HG03066 (cell line): ENCODE data around the gene SF3B6.
"Not testable (repeated sequence)": the region's sequence is repeated elsewhere in the genome, so short reads cannot be mapped to it uniquely, and the experiment has no call there.

Experiments used
- ATAC-seq: cut with Tn5 transposase; IDR thresholded peaks from one replicate; pipeline ENCODE4 v1.9.1; 2021; ENCODE audit warnings: low read depth; ENCODE audit not compliant: unreplicated experiment

The SF3B6 gene, protein sequence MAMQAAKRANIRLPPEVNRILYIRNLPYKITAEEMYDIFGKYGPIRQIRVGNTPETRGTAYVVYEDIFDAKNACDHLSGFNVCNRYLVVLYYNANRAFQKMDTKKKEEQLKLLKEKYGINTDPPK

DNA sequence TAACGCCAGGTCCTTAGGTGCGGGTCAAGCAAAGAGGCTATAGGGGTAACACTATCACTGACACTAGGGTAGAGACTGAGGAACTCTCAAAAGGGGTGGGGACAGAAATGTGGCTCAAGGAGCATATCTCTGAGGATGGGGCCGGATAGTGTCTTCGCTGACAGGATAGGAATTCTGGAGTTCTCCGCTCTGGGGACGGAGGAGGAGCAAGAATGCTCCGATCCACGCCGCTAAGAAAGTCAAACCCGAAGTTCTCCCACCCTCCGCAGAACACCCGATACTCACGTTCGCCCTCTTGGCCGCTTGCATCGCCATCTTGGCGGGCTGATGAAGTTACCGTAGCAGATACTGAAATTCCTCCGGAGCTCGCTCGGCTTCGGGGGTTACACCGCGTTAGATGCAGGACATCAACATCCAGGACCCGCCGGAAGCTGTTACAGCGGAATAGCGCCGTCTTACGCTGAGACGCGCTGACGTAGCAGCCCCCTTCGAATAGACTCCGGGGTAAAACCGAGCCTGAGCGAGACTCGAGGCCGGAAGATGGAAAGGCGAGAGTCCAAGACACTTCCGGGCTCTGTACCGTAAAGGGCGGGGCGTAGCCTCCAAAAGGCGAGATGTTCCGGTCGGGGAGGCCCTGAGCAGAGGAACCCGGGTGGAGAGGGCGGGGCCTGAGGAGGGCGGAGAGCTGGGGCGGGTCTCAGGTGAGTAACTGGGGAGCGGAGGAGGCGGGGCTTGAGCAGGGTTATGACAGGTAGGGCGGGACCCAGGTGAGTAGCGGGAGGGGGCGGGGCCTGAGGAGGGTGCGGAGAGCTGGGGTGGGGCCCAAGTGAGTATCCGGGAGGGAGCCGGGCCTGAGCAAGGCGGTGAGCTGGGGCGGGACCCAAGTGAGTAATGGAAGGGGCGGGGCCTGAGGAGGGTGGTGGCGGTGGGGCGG is at the start of gene SF3B6:
Gene SF3B6 (minus strand): TSS at position 412 of the 934 bp plus-strand sequence. CDS start 97 bp downstream, at position 315.
- peak; percentile 95 for ATAC-seq

DNA sequence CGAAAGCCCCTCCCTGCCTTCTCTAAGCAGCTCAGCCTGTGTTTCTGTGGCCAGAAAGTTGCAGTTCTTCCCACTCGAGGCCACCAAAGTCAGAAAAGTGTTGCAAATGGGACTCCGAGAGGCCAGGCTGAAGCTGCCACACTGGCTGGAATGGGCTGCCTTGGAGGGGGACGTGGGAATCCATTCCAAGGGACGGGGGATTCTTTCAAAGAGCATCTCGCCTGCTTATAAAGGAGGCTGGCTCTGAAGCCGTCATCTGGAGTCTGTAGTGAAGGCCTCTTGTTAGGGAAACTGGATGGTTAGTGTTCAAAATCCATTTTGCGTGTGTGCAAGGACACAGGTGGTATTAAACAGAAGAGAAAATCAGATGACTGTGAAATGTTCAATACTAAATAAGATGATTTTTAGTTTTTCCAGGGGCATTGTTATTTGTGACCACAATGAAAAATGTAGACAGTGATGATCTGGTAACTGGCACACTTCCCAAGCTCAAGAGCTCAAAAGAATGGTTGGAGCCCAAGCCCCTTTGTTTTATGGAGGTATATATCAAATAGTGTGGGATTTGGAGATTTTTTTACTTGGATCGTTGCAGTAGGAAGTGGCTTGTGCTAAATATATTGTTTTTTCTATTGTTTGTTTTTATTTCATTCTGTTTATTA is 47.9 kb upstream of the SF3B6 start:
- ATAC-seq, result no peak

DNA sequence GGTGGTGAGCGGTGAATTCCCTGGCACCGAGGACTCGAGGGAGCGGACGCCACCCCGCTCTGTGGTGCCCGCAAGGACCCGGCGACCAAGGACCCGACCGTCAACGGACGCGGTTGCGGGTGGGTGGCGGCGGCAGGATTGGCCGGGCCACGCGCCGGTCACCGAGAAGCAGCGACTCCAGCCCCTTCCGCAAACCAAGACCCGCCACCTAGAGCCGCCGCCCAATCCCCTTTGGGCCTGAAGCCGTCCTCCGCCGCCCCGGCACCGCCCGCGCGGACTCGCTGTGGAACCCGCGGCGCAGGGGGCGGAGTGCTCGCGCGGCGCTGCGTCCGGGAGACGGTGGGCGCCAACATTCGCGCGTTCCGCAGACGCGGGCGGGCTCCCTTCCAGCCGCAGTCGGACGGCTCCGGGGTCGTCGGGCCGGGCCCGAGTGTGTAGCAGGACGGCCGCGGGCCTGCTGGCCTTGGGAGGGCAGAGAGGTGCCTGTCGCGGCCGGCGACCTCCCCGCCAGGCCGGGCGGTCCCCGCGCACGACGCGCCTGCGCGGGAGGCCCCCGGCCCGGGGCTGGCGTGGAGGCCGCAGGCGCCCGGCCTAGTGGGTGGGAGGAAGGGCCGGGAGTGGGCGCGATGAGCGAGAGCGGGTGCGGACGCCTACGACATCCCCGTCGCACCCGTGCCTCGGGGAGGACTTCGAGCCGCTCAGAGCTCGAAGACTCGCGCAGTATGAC is 47.2 kb upstream of the SF3B6 start, which contains the start of the genes FAM228B and PFN4:
Gene FAM228B (plus strand): TSS at position 275 of the 727 bp plus-strand sequence. CDS start 893 bp downstream, outside the sequence.
Gene PFN4 (minus strand): TSS at position 140 of the 727 bp plus-strand sequence. CDS start 799 bp downstream, outside the sequence.
- ATAC-seq, result peak; percentile 94

DNA sequence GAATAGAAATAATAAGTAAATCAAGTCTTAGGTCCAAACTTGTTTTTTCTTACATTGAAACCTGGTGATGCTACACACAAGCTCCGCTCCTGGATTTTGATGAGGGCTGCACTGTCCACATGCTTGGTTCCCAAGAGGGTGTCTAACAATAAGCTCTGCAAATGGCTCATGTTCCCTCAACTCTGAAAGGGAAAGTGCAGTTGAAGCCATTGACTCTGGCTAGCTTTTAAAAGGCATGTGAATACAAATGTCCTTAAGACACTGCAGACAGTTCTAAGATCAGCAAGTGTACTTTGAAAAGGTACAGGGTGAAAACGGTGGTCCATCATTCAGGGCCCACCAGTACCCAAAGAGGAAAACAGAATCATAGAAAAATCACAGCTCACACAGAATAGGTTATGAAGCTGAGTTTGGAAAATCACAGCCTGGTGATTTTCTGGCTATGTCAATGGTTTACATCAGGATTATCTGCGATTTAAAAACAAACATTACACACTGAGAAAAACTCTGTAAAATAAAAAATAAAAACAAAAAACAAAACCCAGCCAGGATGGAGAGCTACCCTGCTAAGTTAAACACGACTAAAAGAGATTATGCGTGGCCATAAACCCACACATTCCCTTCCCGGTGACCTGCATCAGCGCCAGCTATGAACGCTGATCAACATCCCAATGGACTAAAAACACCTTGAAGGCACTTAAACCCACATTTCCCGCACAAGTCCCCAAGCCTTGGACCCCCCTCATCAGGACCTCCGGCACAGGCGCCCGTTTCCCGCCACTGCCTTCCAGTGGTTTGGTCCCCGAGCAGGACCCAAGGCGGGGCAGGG is 46.5 kb upstream of the SF3B6 start:
- ATAC-seq, result no peak

DNA sequence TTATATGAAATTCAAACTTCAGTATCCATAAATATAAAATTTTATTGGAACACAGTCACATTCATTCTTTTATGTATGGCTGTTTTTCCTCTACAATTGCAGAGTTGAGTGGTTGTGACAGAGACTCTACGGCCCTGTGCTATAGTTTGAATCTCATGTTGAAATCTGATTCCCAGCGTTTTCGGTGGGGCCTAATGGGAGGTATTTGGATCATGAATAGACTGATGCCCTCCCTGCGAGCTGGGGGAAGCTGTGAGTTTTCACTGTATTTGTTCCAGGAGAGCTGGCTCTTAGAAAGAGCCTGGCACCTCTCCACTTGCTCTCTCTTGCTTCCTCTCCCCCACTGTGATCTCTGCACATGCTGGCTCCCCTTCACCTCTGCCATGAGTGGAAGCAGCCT is 45.3 kb upstream of the SF3B6 start:
- no peak for ATAC-seq

GRCh38 chr2:24121066-24121465 is 44.9 kb upstream of the SF3B6 start:
- ATAC-seq, result no peak

DNA sequence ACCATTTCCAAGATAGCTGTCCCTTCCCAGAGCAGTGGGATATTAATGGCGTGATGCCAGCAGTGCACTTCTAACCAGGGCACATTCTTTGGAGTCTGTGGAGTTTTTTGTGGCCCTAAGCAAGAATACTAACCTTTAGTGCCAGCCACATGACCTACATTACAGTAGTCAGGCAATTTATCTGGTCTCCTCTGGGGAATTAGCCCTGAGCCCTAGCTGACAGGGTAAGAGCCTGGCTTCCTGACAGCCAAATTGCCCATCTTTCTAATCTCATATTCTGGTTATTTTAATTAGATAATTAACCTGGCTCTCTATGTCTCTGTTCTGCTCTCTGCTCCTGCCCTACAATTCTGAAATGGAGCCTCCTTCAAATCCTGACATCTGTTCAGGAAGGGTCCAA is 41.8 kb upstream of the SF3B6 start:
- ATAC-seq, result no peak

DNA sequence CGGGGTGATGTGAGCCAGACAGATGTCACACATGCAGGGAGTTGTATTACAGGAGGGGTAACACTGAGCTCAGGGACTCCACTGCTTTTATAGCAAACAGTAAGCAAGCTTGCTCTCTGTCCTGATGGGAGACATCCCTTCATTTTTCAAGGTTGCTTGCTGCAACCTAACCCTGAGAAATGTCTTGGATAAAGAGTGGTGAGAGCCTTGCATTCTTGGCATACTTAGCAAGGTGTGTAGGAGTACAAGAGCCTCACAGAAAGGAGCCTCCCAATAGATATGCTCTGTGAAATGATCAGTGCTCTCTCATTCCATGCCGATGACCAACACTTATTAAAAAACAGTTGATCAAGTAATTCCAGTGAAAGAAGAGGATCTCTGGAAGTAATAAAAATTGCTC is 38.9 kb upstream of the SF3B6 start:
- no peak for ATAC-seq

DNA sequence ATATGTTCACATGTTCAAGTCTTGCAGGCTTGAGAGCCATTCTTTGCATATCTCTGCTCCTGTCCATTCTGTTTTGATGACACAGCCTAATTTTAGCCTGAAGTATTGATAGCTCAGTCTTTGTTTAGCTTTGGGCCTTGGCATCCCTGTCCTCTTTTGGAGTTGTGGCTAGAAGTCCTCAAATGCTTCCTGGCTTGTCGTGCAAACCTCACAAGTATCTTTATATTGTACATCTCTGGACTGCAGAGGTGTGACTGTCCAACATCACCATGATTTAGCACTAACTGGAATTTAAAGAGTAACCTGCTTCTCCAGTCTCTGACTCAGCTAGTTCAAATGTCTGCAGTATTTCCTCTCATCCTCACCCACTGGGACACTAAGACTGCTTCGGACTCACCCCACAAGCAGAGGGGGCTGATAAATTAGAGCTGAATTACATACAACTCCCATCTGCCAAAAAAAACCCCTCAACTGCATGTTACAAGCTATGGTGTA is 35.3 kb upstream of the SF3B6 start:
- no peak for ATAC-seq

DNA sequence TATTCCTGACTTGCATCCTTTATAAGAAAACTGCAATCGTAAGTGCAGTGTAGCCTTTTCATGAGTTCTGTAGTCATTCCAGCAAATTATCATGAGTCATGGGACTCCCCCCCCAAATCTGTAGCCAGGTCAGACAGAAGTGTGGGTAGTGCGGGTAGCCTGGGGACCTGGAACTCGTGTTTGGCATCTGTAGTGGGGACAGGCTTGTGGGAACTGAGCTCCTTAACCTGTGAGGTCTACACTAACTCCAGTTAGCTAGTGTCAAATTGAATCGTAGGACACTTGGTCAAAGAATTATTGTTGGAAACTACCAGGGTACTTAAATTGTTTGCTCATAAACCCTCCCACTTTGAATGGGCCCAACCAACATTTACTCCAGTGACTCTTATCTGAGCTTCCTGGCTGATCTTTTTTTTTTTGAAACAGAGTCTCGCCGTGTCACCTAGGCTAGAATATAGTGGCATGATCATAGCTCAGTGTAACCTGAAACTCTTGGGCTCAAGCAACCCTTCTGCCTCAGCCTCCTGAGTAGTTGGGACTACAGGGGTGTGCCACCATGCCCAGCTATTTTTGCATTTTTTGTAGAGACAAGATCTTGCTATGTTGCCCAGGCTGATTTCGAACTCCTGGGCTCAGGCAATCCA is 34.7 kb upstream of the SF3B6 start:
- no peak for ATAC-seq

DNA sequence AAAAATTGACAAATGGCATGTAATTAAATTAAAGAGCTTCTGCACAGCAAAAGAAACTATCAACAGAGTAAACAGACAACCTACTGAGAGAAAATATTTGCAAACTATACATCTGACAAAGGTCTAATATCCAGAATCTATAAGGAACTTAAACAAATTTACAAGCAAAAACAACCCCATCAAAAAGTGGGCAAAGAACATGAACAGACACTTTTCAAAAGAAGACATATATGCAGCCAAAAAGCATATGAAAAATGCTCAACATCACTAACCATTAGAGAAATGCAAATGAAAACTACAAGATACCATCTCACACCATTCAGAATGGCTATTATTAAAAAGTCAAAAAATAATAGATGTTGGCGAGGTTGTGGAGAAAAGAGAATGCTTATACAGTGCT is 33.3 kb upstream of the SF3B6 start:
- ATAC-seq, result not testable (repeated sequence)

- no peak for ATAC-seq
These were observed 31.2 kb upstream of the SF3B6 start for GRCh38 chr2:24107336-24107735.

DNA sequence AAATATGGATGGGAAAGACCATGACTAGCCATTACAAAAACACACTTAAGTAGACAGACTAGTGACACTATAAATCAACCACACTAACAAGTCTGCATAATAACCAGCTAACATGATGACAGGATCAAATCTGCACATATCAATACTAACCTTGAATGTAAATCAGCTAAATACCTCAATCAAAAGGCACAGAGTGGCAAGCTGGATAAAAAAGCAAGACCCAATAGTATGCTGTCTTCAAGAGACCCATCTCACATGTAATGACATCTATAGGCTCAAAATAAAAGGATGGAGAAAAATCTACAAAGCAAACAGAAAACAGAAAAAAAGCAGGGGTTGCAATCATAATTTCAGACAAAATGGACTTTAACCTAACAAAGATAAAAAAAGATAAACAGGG is 30.7 kb upstream of the SF3B6 start:
- ATAC-seq, result no peak

- no peak for ATAC-seq
These were observed 29.7 kb upstream of the SF3B6 start for GRCh38 chr2:24105816-24106215.

DNA sequence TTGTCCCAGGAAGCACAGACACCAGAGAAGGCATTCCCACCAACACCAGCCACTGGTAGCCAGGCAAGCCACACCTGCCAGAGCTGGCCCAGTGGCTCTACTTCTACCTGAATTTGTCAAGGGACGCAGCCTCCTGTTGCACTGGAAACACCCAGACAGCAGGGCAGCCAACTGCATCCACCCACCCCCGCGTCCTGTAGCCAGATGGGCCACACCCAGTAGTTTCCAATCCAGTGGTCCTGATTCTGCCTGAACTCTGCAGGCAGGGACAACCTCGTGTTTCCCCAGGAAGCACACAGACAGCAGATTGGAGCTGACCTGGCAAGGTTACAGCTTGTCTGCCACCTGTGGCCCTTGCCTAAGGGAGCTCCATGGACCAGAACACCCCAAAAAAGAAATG is 28.8 kb upstream of the SF3B6 start:
- no peak for ATAC-seq

GRCh38 chr2:24104110-24104650 is 28.1 kb upstream of the SF3B6 start:
- ATAC-seq, result no peak

- ATAC-seq, result no peak
These were observed 26.6 kb upstream of the SF3B6 start for GRCh38 chr2:24102677-24103076.

GRCh38 chr2:24101992-24102391 is 25.9 kb upstream of the SF3B6 start:
- no peak for ATAC-seq

- ATAC-seq, result not testable (repeated sequence)
These were observed 24.6 kb upstream of the SF3B6 start for GRCh38 chr2:24100732-24101131.
